ENCODE measurements around the gene SMC6. TPM values are rescaled to one million over a fixed set of nuclear protein-coding genes. Genes with fewer than 3 reads are reported as not detected.

SMC6 gene
- total RNA-seq, 4 donors from 2014 or later = 31.0 to 53.6 (median 39.1) TPM

- Histone ChIP-seq H3K27me3 (no peaks in the 10 kb centered on the region), H3K36me3 (no peaks in the 10 kb centered on the region), H3K4me1 (no peaks in the 10 kb centered on the region), H3K9me3 (no peaks in the 10 kb centered on the region), H3K27ac (no peak overlapping the region), H3K4me3 (no peak overlapping the region)
- DNase-seq = no peak
- TF ChIP-seq POLR2A (IDR thresholded peaks at IDR 0.05) = no peak
- TF ChIP-seq, protein P1, sequence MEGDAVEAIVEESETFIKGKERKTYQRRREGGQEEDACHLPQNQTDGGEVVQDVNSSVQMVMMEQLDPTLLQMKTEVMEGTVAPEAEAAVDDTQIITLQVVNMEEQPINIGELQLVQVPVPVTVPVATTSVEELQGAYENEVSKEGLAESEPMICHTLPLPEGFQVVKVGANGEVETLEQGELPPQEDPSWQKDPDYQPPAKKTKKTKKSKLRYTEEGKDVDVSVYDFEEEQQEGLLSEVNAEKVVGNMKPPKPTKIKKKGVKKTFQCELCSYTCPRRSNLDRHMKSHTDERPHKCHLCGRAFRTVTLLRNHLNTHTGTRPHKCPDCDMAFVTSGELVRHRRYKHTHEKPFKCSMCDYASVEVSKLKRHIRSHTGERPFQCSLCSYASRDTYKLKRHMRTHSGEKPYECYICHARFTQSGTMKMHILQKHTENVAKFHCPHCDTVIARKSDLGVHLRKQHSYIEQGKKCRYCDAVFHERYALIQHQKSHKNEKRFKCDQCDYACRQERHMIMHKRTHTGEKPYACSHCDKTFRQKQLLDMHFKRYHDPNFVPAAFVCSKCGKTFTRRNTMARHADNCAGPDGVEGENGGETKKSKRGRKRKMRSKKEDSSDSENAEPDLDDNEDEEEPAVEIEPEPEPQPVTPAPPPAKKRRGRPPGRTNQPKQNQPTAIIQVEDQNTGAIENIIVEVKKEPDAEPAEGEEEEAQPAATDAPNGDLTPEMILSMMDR (IDR thresholded peaks at IDR 0.05) = no peak
These were observed 137.2 kb downstream of the SMC6 start for GRCh38 chr2:17616405-17616804.

GRCh38 chr2:17615728-17616351 is 137.8 kb downstream of the SMC6 start:
- no peak for DNase-seq
- Histone ChIP-seq H3K4me1 (no peaks in the 10 kb centered on the region), H3K27me3 (no peaks in the 10 kb centered on the region), H3K9me3 (no peaks in the 10 kb centered on the region), H3K36me3 (no peaks in the 10 kb centered on the region), H3K4me3 (no peak overlapping the region), H3K27ac (no peak overlapping the region)
- TF ChIP-seq, protein P1 (IDR thresholded peaks at IDR 0.05) = no peak
- no peak for TF ChIP-seq POLR2A (IDR thresholded peaks at IDR 0.05)

GRCh38 chr2:17615147-17615546 is 138.5 kb downstream of the SMC6 start:
- TF ChIP-seq POLR2A (IDR thresholded peaks at IDR 0.05) = no peak
- TF ChIP-seq, protein P1 (IDR thresholded peaks at IDR 0.05) = no peak
- no peaks in the 10 kb centered on the region for H3K36me3 ChIP-seq
- no peak overlapping the region for H3K4me3 ChIP-seq
- no peak for DNase-seq
- no peak overlapping the region for H3K27ac ChIP-seq
- no peaks in the 10 kb centered on the region for H3K4me1 ChIP-seq
- no peaks in the 10 kb centered on the region for H3K9me3 ChIP-seq
- no peaks in the 10 kb centered on the region for H3K27me3 ChIP-seq

DNA sequence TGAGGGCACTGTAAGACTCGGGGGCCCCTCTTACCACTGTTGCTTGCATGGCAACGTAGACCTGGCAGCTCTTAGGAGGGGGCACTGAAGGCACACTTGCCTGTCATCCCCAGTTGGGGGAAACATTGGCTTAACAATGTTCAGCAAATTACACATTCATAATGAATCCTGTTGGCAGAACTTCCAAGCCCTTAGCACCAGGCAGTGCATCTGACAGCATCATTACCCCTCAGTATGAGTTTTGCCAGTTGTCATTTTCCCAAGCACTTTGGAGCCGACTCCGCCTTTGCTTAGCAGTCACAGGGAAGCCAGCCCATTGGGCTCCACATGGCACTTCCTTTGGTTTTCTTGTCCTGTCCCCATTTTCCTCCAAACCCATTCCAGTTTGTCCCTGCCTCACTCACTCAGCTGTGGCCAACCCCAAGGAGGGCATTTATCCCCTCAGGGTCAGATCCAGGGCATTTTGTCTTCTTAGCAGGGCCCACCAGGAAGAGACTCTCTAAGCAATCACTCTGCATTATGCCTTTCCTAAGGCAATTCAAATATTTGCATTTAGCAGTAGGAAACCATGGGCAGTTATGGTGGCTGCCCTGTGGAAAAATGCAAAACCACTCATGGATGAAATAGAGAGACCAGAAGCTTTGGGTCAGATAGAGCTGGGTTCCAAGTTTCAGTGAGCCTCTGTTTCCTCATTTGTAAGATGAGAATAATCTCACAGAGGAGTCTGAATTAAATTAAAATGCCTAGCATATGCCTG is 139.3 kb downstream of the SMC6 start:
- Histone ChIP-seq H3K4me3 (no peak overlapping the region), H3K27ac (no peak overlapping the region), H3K36me3 (no peaks in the 10 kb centered on the region), H3K27me3 (no peaks in the 10 kb centered on the region), H3K4me1 (no peaks in the 10 kb centered on the region), H3K9me3 (no peaks in the 10 kb centered on the region)
- DNase-seq = no peak
- TF ChIP-seq, protein P1 (IDR thresholded peaks at IDR 0.05) = no peak
- TF ChIP-seq POLR2A (IDR thresholded peaks at IDR 0.05) = no peak

Other genes starting within 250 kb of the SMC6 start
- gene RAD51AP2, start 235.4 kb downstream of the SMC6 start, total RNA-seq = not detected
- gene VSNL1, start 213.1 kb downstream of the SMC6 start, total RNA-seq = not detected
- gene GEN1, start 328 bp upstream of the SMC6 start, total RNA-seq = 10 to 100 TPM; 16.8 to 40.2 (median 22.2) TPM
- not detected for gene MSGN1, start 62.6 kb upstream of the SMC6 start, total RNA-seq
- 10 to 100 TPM in 3 of 4 donors, 1 to 10 TPM in 1; 1.6 to 76.7 (median 12.7) TPM for gene KCNS3, start 124.9 kb upstream of the SMC6 start, total RNA-seq

All from Peyer's patch (tissue), 4 donors.